Activated naive CD4-positive, alpha-beta T cell treated with Interleukin-2 at 50 U/mL for 16 hours (primary cell): ENCODE data around the gene RPLP1.
A peak's percentile ranks its signal among the peaks of the same experiment; 100 is the strongest.
"Not testable (repeated sequence)": the region's sequence is repeated elsewhere in the genome, so short reads cannot be mapped to it uniquely, and the experiment has no call there.

Experiments
- DNase-seq: peaks from one replicate; pipeline ENCODE4 v3.0.0-alpha.2; 2020

The RPLP1 gene

DNA sequence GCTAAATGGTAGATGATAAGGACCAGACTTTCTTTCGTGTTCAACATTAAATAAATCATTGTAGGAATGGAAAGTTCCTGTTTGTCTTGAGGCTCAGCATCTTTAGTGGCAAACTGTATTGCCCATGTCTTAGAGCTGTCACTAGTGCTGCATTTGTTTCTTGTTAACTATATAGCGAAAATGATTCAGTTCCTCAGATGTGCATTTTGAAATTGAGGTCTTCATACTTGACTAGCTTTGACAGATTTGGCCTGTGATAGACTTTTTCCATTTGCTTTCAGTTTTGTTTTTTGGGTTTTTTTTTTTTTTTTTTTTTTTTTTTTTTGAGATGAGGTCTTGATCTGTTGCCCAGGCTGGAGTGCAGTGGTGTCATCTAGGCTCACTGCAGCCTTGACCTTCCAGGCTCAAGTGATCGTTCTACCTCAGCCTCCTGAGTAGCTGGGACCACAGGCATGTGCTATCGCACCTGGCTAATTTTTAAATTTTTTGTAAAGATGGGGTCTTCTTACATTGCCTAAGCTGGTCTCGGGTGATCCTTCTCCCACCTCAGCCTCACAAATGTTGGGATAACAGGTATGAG lies 9.5 kb upstream of the RPLP1 start:
- no peak for DNase-seq

DNA sequence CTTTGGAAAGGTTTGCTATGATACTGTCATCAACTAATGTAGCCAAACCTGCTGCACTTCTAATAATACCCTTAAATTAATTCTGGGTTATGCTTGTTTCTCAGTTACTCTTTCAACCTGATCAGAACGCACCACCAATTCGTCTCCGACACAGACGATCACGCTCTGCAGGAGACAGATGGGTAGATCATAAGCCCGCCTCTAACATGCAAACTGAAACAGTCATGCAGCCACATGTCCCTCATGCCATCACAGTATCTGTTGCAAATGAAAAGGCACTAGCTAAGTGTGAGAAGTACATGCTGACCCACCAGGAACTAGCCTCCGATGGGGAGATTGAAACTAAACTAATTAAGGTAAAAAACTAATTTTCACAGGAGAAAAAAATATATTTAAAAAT lies 7.9 kb upstream of the RPLP1 start:
- no peak for DNase-seq

DNA sequence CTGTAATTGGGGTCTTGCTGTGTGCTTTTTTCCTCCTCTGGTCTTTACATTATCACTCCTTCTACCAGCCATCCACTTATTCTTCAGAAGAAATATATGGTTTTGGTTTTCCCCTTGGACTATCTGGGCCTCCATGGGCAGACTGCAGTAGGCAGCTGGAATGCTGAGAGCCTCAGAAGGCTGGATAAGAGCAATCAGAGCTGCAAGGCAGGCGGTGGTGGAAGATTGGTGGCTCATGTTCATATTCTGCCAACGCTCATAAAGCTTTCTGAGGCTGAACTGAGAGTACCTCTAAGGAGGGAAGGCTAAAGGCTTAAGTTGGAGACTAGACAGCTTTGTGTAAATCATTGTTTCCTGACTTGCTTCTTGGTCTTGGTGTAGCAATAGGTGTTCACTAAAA lies 5.7 kb upstream of the RPLP1 start:
- no peak for DNase-seq

DNA sequence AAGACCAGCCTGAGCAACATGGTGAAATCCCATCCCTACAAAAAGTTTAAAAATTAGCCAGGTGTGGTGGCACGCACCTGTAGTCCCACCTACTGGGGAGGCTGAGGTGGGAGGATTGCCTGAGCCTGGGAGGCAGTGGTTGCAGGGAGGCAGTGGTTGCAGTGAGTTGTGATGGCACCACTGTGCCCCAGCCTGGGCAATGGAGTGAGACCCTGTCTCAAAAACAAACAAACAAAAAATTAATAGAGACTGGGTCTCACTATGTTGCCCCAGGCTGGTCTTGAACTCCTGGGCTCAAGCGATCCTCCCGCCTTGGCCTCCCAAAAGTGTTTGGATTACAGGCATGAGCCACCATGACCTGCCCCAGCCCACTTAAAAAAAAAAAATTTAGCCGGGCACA lies 2.4 kb upstream of the RPLP1 start:
- DNase-seq = not testable (repeated sequence)

DNA sequence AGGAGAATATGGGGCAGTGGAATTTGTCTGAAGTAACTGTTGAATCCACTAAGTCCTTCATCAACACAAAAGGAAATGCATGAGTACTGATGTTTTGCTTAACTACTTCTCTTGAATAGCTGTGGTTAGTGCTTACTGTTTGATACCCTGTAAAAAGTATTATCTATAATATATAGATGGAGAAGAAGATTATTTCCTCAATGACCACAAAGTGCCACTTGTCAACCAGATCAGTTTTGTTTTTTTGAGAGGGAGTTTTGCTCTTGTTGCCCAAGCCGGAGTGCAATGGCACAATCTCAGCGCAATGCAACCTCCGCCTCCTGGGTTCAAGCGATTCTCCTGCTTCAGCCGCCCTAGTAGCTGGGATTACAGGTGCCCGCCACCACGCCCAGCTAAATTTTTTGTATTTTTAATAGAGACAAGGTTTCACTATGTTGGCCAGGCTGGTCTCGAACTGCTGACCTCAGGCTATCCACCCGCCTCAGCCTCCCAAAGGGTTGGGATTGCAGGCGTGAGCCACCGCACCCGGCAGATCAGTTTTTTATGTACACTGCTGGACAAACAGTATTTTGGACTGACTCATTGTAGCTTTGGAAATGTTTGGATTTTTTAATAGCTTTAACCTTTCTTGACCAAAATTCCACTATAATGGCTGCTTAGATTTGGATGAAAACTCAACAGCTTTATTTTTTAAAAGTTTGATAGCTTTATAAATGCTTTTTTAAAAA lies 1.5 kb upstream of the RPLP1 start:
- no peak for DNase-seq

DNA sequence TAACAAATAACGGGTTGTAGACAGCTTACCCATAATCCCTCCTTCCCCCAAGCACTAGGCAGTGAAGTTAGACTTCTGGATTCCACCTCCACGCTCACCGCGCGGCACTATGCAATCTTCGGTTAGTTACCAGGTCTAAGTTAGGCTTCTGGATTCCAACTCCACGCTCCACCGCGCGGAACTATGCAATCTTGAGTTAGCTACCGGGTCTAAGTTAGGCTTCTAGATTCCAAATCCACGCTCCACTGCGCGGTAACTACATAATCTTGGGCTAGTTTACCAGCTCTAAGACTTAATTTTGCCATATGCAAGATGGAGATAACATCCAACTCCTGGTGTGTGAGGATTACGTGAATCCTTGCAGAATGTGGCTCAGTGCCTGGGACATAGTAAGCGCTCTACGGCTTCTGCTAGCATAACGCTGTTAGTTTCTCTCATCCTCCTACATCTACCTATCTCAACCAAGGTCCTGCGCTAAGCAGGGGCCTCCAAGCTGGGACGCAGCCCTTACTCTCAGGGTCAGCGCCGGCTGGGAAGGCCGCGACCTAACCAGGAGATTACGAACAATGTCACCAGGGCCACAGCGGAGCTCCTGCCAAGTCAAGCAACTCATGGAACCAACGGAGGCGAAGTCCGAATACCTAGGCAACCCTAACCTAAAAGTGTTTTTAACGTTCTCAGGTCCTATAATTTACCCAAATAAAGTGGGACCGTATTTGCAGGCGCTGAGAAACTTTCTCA lies 497 bp upstream of the RPLP1 start:
- peak; percentile 27 for DNase-seq

DNA sequence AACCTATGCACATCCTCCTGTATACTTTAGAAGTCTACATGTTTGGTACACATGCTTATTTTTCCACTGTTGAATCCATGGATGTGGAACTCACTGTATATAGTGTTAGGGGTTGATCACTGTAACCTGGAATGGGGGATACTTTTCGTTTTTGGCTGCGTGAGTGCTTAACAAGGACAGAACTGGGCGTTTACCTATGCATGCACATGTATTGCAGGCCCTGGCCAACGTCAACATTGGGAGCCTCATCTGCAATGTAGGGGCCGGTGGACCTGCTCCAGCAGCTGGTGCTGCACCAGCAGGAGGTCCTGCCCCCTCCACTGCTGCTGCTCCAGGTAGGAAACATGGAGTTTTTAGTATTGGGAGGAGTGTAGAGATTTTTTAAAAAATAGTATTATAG lies 2.3 kb downstream of the RPLP1 start:
- DNase-seq = no peak

DNA sequence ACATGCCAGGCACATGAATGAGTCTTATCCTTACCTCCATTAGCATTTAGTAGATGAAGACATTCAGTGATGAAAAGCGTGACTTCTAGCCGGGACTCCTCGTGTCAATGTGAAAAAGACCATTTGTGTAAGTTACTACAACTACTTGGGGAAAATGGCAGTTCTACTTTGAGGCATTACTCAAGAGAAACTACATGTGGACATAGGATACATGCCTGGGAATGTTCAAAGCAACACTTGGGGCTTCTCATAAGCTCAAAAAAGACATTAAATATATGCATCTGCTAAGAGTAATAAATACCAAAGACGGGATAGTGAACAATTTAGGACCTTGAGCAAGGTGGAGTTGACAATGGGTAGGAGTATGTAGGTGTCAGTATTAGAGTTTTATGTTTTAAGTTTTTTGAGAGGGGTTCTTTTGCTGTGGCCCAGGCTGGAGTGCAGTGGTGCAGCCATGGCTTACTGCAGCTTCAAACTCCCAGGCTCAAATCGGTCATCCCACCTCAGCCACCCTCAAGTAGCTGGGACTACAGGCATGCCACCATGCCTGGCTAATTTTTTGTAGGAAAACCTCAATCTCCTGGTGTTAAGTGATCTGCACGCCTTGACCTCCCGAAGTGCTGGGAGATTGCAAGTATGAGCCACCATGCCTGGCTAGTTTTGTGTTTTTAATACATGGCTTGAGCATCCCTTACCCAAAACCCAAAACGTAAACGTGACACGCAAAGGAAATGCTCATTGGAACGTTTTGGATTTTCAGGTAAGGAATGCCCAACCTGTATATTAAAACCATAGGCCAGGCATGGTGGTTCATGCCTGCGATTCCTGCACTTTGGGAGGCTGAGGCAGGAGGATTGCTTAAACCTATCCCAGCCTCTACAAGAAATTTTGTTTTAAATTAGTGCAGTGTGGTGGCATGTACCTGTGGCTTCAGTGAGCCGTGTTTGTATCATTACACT lies 3.9 kb downstream of the RPLP1 start:
- no peak for DNase-seq

DNA sequence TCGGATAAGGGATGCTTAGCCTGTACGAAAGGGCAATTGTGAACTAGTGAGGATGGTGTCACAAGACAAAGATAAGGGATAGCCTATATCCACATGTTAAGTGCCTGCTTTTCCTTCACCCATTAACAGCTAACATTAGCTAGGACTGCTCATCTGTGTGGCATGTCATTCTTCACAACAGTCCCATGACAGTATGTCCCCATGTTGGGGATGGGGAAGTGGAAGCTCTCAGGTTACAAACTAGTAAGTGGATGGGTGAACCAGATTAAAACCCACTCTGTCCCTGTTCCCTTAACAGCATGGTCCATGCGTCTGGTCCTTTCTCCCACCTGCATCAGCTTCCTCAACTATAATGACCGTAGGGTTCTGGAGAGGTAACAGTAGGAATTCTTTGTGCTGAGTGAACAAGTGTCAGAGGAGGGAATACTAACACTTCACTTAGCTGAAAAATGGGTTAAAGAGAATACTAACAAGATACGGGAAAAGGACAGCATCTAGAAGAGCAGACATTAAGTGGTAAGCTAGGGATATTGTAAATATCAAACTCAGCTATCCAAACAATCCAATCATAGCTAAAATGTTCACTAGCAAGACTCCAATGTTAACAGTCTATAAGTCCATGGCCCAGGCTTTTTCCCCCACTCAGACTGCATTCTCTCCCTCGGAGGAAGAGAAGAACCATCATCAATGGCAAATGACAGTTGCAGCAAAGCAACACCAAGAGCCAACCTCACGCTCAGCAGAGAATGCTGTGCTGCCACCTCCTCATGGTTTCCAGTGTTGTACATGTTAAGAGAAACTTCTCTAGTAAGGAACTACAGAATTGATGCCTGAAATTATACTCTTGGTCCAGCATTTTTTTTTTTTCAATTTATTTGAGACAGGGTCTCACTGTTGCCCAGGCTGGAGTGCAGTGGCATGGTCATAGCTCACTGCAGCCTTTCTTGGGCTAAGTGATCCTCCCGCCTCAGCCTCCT lies 5.0 kb downstream of the RPLP1 start:
- no peak for DNase-seq

DNA sequence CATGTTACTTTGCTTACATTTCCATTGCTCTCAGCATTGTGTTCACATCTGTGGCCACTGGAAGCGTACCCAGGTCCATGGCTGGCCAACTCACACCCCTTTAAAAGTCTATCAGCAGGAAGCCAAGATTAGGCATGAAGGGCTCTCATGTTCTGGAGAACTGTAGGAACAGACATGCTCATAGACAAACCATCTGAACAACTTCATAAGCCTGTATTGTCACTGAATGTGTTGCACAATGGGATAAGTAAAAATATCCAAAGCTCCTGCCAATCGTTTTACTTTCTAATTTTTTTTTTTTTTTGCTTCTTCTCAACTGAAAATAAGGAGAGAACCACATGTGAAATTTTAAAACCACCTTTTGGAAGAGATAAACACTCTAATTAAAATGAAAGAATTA lies 6.4 kb downstream of the RPLP1 start:
- no peak for DNase-seq

DNA sequence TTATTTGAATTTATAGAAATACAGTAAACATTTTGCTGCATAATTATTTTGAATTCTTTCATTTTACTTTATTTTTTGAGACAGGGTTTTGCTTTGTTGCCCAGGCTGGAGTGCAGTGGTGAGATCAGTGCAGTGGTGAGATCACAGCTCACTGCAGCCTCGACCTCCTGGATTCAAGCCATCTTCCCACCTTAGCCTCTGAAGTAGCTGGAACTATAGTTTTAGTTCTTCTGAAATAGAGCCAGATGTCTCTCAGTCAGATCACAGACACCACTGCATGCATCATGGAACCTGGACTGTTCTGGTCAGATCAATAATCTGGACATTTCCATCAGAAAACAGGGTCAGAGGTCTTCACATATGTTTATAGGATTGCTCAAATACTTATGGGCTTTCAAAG lies 7.9 kb downstream of the RPLP1 start:
- no peak for DNase-seq

DNA sequence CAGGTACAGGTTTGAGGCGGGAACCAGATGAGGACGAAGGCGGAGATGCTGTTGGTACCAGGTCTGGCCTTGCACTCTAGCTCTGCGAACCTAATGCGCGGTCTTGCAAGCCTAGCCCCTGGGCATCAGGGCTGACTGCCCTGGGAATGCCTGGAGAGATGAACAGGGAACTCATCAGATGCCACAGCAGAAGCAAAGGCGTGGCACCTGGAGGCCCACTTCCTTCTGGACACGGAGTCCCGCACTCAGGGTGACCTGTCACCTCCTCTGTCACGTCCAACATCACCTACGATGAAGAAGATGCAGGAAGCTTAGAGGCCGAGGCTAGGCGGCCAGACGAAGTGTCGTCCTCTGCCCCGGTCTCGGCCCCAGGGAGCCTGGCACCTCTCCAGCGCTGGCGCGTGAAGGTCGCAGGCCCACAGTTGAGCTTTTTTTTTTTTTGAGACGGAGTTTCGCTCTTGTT lies 9.4 kb downstream of the RPLP1 start:
- DNase-seq = no peak

DNA sequence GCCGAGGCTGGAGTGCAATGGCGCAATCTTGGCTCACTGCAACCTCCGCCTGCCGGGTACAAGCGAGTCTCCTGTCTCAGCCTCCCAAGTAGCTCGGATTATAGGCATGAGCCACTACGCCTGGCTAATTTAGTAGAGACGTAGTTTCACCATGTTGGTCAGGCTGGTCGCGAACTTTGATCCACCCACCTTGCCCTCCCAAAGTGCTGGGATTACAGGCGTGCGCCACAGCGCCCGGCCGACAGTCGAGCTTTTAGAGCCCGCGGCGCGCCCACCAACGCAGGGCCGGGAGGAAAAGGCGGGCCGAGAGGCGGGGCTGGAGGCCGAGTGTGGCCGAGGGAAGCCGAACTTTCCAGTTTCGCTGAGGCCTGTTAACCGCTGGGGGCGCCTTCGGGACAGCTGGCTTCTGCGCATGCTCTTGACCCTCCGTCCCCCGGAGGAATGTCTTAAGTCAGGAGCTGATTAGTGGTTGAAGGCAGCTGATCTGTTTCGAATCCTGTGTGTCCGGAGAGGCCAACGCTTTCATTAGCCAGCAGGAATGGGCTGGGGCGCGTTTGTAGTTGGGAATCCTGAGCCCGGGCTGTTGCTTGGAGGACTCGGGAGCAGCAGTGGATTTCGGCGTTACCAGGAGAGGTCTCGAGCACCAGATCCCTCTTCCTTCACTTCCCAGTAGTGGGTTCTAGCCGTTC lies 10.0 kb downstream of the RPLP1 start:
- DNase-seq = peak; percentile 92

DNA sequence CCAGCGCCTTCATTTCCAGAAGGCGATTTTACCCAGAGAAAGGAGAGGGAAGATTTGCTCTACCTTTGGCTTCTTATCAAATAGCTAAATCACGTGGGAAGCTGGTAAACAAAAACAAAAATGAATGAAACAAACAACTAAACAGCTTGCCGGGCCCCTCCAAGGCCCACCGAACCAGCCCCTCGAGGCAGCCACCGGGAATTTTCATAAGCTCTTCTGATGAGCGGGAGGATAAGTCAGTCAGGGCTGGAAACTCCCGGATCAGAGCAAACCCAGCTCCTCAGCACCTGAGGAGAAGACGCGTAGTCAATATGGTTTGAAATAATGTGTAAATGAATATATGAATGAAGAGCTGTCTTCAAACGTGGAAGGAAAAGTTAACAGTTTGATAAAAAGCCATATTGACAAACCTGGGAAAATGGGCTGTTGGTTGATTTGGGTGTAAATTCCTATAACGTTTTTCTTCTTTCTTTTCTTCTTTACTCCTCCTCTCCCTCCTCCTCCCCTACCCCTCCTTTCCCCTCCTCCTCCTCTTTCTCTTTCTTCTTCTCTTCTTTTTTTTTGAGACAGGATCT lies 10.7 kb downstream of the RPLP1 start:
- no peak for DNase-seq

DNA sequence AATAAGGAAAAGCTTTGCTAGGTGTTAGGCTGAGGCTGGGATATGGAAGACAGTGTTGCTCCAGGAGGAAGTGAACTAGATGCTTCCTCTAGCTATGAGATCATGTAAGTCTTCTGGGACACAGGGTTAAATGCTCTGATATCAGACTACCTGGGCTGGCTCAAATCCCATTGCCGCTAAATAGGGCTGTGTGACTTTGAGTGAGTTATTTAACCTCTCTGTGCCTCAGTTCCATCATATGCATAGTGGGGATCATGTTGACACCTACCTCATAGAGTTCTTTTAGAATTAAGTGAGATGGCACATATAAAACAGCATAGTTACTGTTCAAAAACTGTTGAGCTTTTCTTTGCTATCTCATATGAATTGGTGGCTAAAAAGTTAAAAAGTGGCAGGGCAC lies 12.6 kb downstream of the RPLP1 start:
- DNase-seq = no peak

DNA sequence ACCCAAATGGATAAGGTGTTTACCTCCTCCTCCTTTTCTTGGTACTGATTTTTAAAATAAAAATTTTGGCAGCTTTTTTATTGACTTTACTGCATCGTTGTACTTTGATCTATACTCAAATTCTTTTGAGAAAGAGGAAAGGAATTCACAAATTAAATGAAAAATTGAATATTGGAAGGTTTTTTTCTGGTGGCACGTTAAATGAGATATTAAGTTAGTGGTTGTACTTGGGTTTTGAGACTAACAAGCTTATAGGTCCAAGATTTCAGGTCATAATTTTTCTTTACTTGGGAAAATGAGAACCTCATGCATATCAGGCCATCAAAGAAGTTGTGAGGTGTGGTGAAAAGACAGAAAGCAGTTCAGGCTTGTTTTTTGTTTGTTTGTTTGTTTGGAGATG lies 14.1 kb downstream of the RPLP1 start:
- DNase-seq = no peak

DNA sequence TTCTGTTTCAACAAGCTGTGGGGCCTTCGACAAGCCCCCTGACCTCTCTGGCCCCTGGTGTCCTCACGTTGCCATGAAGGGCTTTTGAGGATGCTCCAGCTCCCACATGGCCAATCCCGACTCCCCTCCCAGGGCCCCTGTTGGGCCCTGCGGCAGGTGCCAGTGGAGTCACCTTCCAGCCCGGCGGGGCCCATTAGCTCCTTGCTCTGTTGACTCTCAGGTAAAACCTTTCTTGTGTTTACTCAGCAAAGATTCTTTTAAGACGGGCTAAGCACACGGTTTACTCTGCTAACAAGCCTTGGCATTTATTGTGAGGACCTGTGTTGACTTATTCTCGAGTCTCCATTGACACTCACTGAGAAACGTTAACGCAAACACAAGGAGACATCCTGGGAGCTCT lies 15.0 kb downstream of the RPLP1 start:
- DNase-seq = no peak

DNA sequence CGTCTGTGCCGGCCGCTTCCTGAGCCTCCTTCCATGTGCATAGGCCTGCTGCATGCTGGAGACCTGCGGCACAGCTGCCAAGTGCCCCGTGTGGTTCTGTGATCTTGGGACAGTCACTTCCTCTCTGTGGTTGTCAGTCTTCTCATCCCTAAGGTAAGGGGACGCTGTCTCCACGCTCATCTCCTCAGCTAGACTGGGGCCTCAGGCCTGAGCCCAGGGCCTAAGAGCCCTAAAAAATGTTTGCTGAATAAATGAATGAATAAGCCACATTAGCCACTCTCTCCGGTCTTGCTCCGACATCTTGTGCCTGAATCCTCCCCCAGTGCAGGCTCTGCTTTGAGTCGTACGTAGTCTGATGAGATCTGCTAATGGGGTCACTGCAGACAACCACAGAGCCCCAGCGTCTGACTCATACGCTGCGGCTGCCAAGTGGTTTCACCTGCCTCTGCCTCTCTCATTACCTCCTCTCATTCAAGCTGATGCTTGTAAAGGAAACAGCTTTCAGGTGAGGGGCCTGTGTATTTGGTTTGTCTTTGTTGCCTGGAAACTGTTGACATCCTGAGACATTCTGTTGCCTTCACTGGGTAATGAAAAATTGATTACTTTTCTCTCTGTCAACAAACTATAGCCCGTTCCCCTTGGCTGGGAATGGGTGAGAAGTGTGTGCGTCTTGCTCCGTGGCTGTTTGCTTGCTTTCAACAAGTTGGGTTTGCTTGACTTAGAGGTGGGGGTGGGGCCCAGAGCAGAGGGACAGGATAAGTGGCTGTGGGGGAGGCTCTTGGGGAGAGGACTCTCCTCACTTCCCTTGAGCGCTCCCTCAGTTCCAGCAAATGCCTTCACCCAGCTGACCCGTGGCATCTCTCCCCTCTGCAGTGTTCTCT lies 15.9 kb downstream of the RPLP1 start:
- DNase-seq = peak; percentile 87

DNA sequence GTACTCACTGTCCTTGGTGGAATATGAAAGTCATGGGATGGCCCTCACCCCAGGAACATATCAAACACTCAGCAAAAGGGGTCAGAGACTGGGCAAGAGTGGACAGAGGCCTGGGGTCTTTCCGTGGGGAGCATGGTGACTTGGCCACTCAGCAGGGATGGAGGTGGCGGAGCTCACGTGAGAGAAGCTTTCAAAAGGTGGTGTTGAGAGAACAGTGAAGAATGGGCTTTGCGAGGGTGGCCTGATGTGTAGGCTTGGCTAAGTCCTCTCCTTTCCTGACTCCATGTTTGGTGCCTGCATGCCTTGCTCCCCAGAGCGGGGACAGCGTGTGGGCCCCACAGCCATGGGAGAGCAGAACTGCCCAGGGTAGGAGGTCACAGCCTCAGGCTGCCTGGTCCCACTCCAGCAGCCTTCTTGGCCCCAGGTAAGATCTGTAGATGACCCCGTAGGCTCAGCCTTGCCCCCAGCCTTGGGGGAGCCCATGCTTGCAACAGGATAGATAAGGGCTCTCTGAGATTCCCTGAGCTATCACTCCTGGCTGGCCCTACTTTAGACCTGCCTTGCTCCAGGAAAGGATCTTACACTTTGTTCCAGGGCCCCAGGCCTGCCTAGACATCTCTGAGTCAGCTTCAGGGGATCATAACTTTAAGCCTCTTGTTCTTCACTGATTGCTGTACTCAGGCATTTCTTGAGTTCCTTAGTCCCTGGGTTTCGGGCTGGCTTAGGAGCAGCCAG lies 17.0 kb downstream of the RPLP1 start:
- no peak for DNase-seq
